ENCODE results near the gene CHMP1B.
"Not testable (repeated sequence)": the region's sequence is repeated elsewhere in the genome, so short reads cannot be mapped to it uniquely, and the experiment has no call there.

Gene CHMP1B

DNA sequence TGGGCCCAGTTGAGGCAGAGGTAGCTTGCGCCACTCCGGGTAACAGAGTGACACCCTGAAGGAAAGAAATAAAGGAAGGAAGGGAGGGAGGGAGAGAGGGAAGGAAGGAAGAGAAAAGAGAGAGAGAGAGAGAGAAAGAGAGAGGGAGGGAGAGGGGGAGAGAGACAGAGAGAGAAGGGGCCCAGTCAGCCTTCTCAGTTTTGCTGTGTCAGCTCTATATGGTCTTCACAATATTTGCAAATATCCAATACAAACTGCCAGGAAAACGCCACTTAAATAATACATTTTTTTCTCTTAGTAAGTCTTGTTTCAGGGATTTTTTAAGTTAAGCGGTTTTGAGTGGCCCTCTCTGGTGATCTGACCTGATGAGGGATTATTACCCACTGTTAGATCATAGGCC lies 5.6 kb upstream of the CHMP1B start:
- DNase-seq (ENCODE audit: low read depth) = no peak
- H3K4me3 ChIP-seq (ENCODE audit: control insufficient read depth, low read depth, low read length) = no peak overlapping the region
- TF ChIP-seq, protein P1, sequence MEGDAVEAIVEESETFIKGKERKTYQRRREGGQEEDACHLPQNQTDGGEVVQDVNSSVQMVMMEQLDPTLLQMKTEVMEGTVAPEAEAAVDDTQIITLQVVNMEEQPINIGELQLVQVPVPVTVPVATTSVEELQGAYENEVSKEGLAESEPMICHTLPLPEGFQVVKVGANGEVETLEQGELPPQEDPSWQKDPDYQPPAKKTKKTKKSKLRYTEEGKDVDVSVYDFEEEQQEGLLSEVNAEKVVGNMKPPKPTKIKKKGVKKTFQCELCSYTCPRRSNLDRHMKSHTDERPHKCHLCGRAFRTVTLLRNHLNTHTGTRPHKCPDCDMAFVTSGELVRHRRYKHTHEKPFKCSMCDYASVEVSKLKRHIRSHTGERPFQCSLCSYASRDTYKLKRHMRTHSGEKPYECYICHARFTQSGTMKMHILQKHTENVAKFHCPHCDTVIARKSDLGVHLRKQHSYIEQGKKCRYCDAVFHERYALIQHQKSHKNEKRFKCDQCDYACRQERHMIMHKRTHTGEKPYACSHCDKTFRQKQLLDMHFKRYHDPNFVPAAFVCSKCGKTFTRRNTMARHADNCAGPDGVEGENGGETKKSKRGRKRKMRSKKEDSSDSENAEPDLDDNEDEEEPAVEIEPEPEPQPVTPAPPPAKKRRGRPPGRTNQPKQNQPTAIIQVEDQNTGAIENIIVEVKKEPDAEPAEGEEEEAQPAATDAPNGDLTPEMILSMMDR (IDR thresholded peaks at IDR 0.05; ENCODE audit: control insufficient read depth, insufficient read depth, low read depth, low read length, missing control alignments) = no peak

DNA sequence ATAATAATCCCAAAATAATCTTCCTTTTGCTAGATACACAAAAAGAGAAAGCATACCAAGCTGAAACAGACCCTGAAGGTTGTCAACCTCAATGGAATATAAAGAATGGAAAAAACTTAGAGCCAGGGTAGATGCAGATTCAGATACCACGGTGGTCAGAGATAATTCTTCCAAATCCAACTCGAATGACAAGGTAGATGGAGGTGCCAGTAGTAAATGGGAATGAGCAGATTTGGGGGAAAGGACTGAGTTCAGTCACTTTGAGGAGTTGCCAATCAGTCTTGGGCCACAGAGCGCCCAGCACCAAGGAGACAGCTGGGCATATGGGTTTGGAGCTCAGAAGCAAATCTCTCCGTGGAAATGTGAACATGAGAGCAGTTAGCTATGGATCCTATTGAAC lies 3.4 kb upstream of the CHMP1B start:
- DNase-seq (ENCODE audit: low read depth) = no peak
- TF ChIP-seq, protein P1 (IDR thresholded peaks at IDR 0.05; ENCODE audit: control insufficient read depth, insufficient read depth, low read depth, low read length, missing control alignments) = no peak
- no peak overlapping the region for H3K4me3 ChIP-seq (ENCODE audit: control insufficient read depth, low read depth, low read length)

DNA sequence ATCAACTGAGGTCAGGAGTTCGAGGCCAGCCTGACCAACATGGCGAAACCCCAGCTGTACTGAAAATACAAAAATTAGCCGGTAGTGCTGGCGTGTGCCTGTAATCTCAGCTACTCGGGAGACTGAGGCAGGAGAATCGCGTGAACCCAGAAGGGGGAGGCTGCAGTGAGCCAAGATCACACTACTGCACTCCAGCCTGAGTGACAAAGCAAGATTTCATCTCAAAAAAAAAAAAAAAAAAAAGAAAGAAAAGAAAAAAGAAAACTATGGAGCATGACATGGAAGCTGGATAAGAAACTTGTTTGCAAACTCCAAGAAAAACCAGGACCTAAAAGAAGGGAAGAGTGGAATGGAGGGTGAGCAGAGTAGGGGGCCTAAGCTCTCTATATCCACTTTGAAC lies 1.9 kb upstream of the CHMP1B start:
- DNase-seq (ENCODE audit: low read depth) = no peak
- H3K4me3 ChIP-seq (ENCODE audit: control insufficient read depth, low read depth, low read length) = no peak overlapping the region
- TF ChIP-seq, protein P1 (IDR thresholded peaks at IDR 0.05; ENCODE audit: control insufficient read depth, insufficient read depth, low read depth, low read length, missing control alignments) = no peak

GRCh38 chr18:11849841-11850634 lies 1.2 kb upstream of the CHMP1B start:
- DNase-seq (ENCODE audit: low read depth) = peak; percentile 57
- TF ChIP-seq, protein P1 (IDR thresholded peaks at IDR 0.05; ENCODE audit: control insufficient read depth, insufficient read depth, low read depth, low read length, missing control alignments) = no peak
- H3K4me3 ChIP-seq (ENCODE audit: control insufficient read depth, low read depth, low read length) = peak overlapping the region; percentile 73

GRCh38 chr18:11850821-11851145 lies 430 bp upstream of the CHMP1B start:
- DNase-seq (ENCODE audit: low read depth) = no peak
- TF ChIP-seq, protein P1 (IDR thresholded peaks at IDR 0.05; ENCODE audit: control insufficient read depth, insufficient read depth, low read depth, low read length, missing control alignments) = no peak
- peak overlapping the region; percentile 73 for H3K4me3 ChIP-seq (ENCODE audit: control insufficient read depth, low read depth, low read length)

- no peak for DNase-seq (ENCODE audit: low read depth)
- TF ChIP-seq, protein P1 (IDR thresholded peaks at IDR 0.05; ENCODE audit: control insufficient read depth, insufficient read depth, low read depth, low read length, missing control alignments) = no peak
- peak overlapping the region; percentile 73 for H3K4me3 ChIP-seq (ENCODE audit: control insufficient read depth, low read depth, low read length)
These were observed 659 bp downstream of the CHMP1B start for GRCh38 chr18:11851806-11852337.

DNA sequence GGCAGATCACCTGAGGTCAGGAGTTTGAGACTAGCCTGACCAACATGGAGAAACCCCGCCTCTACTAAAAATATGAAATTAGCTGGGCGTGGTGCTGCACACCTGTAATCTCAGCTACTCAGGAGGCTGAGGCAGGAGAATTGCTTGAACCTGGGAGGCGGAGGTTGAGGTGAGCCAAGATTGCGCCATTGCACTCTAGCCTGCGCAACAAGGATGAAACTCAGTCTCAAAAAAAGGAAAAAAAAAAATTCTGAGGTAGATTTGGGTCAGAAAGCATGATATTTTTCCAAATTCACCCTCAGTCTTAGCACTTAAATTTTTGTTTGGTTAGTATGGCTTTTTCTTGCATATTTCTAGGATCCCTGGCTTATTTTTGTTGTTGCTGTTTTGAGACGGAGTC lies 3.3 kb downstream of the CHMP1B start:
- not testable (repeated sequence) for DNase-seq (ENCODE audit: low read depth)

More for the DNA sequence above, 3.3 kb downstream of the CHMP1B start:
- H3K4me3 ChIP-seq (ENCODE audit: control insufficient read depth, low read depth, low read length) = not testable (repeated sequence)

Data from AG09309 (cell line).